MV-4-11 (cell line): ENCODE results near the gene PGS1.

Source experiments
- DNase-seq: peaks from one replicate; lab custom pipeline; 2025; lab: John Stamatoyannopoulos, UW

PGS1 gene

GRCh38 chr17:78347453-78347852 is 31.0 kb upstream of the PGS1 start:
- DNase-seq = no peak

GRCh38 chr17:78348055-78348770 is 30.2 kb upstream of the PGS1 start:
- DNase-seq = no peak

- peak; percentile 57 for DNase-seq
Observed at GRCh38 chr17:78349891-78350642, 28.4 kb upstream of the PGS1 start.

- DNase-seq = peak; percentile 30
Observed at GRCh38 chr17:78351449-78352006, 26.9 kb upstream of the PGS1 start.

- peak; percentile 14 for DNase-seq
Observed at GRCh38 chr17:78353834-78354233, 24.6 kb upstream of the PGS1 start.

GRCh38 chr17:78355045-78355641 is 23.3 kb upstream of the PGS1 start:
- DNase-seq = no peak

GRCh38 chr17:78355701-78356100 is 22.7 kb upstream of the PGS1 start:
- no peak for DNase-seq

- peak; percentile 91 for DNase-seq
Observed at GRCh38 chr17:78356101-78356713, 22.2 kb upstream of the PGS1 start.

- DNase-seq = no peak
Observed at GRCh38 chr17:78357177-78357586, 21.3 kb upstream of the PGS1 start.

- no peak for DNase-seq
Observed at GRCh38 chr17:78357672-78358537, 20.5 kb upstream of the PGS1 start.

- no peak for DNase-seq
Observed at GRCh38 chr17:78358538-78359320, 19.7 kb upstream of the PGS1 start.

GRCh38 chr17:78359321-78359996 is 19.0 kb upstream of the PGS1 start:
- DNase-seq = no peak

- peak; percentile 90 for DNase-seq
Observed at GRCh38 chr17:78359997-78360370, 18.5 kb upstream of the PGS1 start, which contains the start of gene SOCS3. Gene SOCS3 (minus strand): TSS chr17:78360077. CDS start chr17:78359095, 982 bp downstream.

GRCh38 chr17:78360371-78361224 is 17.9 kb upstream of the PGS1 start:
- DNase-seq = peak; percentile 65

GRCh38 chr17:78361225-78361701 is 17.2 kb upstream of the PGS1 start:
- DNase-seq = no peak

GRCh38 chr17:78362232-78362631 is 16.2 kb upstream of the PGS1 start:
- DNase-seq = no peak

GRCh38 chr17:78362671-78363070 is 15.8 kb upstream of the PGS1 start:
- DNase-seq = no peak

GRCh38 chr17:78364436-78365281 is 13.8 kb upstream of the PGS1 start:
- DNase-seq = peak; percentile 74
